SU-DHL-6 (cell line): ENCODE data around the gene RPS6KA3.

Source experiments
- H2AFZ ChIP-seq: fragments of 200-600 bp; sonication (generic); 2 replicates; pipeline ENCODE4 v1.6.1; 2014; ENCODE audit warnings: low read depth, mild to moderate bottlenecking, moderate library complexity, mixed read lengths, antibody characterized with exemption, low read length; ENCODE audit not compliant: severe bottlenecking
- H3F3A ChIP-seq: fragments of 200-600 bp; shearing (Covaris generic); 2 replicates; pipeline ENCODE4 v1.6.0; 2016; ENCODE audit warnings: antibody characterized with exemption, mild to moderate bottlenecking; ENCODE audit not compliant: insufficient read depth
- H3K27ac ChIP-seq: fragments of 200-600 bp; sonication (generic); 2 replicates; pipeline ENCODE4 v1.5.1; 2016; ENCODE audit warnings: low read depth, mild to moderate bottlenecking, low read length, moderate library complexity, mixed read lengths
- H3K27me3 ChIP-seq: fragments of 200-600 bp; sonication (generic), shearing (Covaris generic); 2 replicates; pipeline ENCODE4 v1.6.0; 2014; ENCODE audit warnings: mild to moderate bottlenecking, low read length
- H3K36me3 ChIP-seq: fragments of 200-600 bp; sonication (generic); 2 replicates; pipeline ENCODE4 v1.6.1; 2014; ENCODE audit warnings: mild to moderate bottlenecking, low read length, mixed read lengths
- H3K4me2 ChIP-seq: fragments of 300-600, 200-600 bp; shearing (Covaris generic), sonication (generic); 2 replicates; pipeline ENCODE4 v1.6.0; 2014; ENCODE audit warnings: low read length, low read depth, mild to moderate bottlenecking; ENCODE audit not compliant: poor library complexity, severe bottlenecking
- H3K4me3 ChIP-seq: fragments of 200-600 bp; sonication (generic); 2 replicates; pipeline ENCODE4 v1.5.1; 2014; ENCODE audit warnings: antibody characterized with exemption, low read length, mild to moderate bottlenecking, mixed read lengths; ENCODE audit not compliant: insufficient read depth, poor library complexity, severe bottlenecking
- H3K79me2 ChIP-seq: fragments of 200-600 bp; sonication (generic); 2 replicates; pipeline ENCODE4 v1.6.1; 2014; ENCODE audit warnings: mild to moderate bottlenecking, low read length, moderate library complexity; ENCODE audit not compliant: insufficient read depth
- H3K9ac ChIP-seq: fragments of 200-600 bp; sonication (generic); 2 replicates; pipeline ENCODE4 v1.7.0; 2014; ENCODE audit warnings: mild to moderate bottlenecking, low read length
- H3K9me2 ChIP-seq: fragments of 200-600 bp; sonication (generic); replicated peaks from 2 replicates; pipeline ENCODE4 v1.6.1; 2014; ENCODE audit warnings: low read length; ENCODE audit not compliant: insufficient read depth
- H3K9me3 ChIP-seq: fragments of 200-600 bp; sonication (generic); 2 replicates; pipeline ENCODE4 v1.6.1; 2014; ENCODE audit warnings: low read length, mixed read lengths; ENCODE audit not compliant: insufficient read depth
- H4K20me1 ChIP-seq: fragments of 200-600 bp; sonication (generic); 2 replicates; pipeline ENCODE4 v1.6.1; 2014; ENCODE audit warnings: low read depth, mild to moderate bottlenecking, antibody characterized with exemption, low read length, moderate library complexity, mixed read lengths
- CTCF ChIP-seq: fragments of 200-600 bp; sonication (generic); IDR thresholded peaks from one replicate; pipeline ENCODE4 v1.5.1; 2017; ENCODE audit warnings: antibody characterized with exemption, mild to moderate bottlenecking, low read length, moderate library complexity; ENCODE audit not compliant: insufficient read depth, poor library complexity, severe bottlenecking
- EZH2phosphoT487 ChIP-seq: fragments of 200-600 bp; sonication (generic), shearing (Covaris generic); conservative IDR thresholded peaks from 2 replicates; pipeline ENCODE4 v1.6.1; 2018; ENCODE audit warnings: mild to moderate bottlenecking, antibody characterized with exemption, low read length, moderate library complexity, mixed read lengths

Gene RPS6KA3

GRCh38 chrX:20143111-20143510 lies 123.6 kb downstream of the RPS6KA3 start:
- H3K27ac ChIP-seq: no peak overlapping the region
- 0 out of 2 replicates have a peak, but pooled peaks cover 6% of the 10 kb centered on the region for H3F3A ChIP-seq
- peaks cover 9% of the 10 kb centered on the region; the same call in 1 of the 2 replicates for H4K20me1 ChIP-seq
- no peak for TF ChIP-seq CTCF
- TF ChIP-seq EZH2phosphoT487: no peak
- no peaks in the 10 kb centered on the region for H3K27me3 ChIP-seq
- H3K4me2 ChIP-seq: no peak overlapping the region
- no peak overlapping the region for H3K4me3 ChIP-seq
- H3K79me2 ChIP-seq: peaks cover 33% of the 10 kb centered on the region
- no peak overlapping the region for H3K9ac ChIP-seq
- no peak overlapping the region for H2AFZ ChIP-seq
- H3K36me3 ChIP-seq: 0 out of 2 replicates have a peak, but pooled peaks cover 3% of the 10 kb centered on the region
- H3K9me2 ChIP-seq: no peaks in the 10 kb centered on the region
- no peaks in the 10 kb centered on the region for H3K9me3 ChIP-seq

- peaks cover 34% of the 10 kb centered on the region for H3K79me2 ChIP-seq
- 0 out of 2 replicates have a peak, but pooled peaks cover 6% of the 10 kb centered on the region for H3K36me3 ChIP-seq
- 0 out of 2 replicates have a peak, but pooled peaks cover 6% of the 10 kb centered on the region for H3F3A ChIP-seq
- peak within 1 kb of the TSS; percentile 82 for H3K4me2 ChIP-seq
- no peak for TF ChIP-seq CTCF
- no peak for TF ChIP-seq EZH2phosphoT487
- no peak within 1 kb of the TSS for H2AFZ ChIP-seq
- peak within 1 kb of the TSS; percentile 94 for H3K4me3 ChIP-seq
- H3K9ac ChIP-seq: peak within 1 kb of the TSS; percentile 94
- H3K27ac ChIP-seq: peak within 1 kb of the TSS; percentile 48
- peaks cover 9% of the 10 kb centered on the region; the same call in 1 of the 2 replicates for H4K20me1 ChIP-seq
- no peaks in the 10 kb centered on the region for H3K27me3 ChIP-seq
- H3K9me3 ChIP-seq: no peaks in the 10 kb centered on the region
- no peaks in the 10 kb centered on the region for H3K9me2 ChIP-seq
Observed at GRCh38 chrX:20141281-20142220, 125.2 kb downstream of the RPS6KA3 start, which contains the start of gene EIF1AX. Gene EIF1AX (minus strand): TSS chrX:20141838. CDS start chrX:20141640, 198 bp downstream.

GRCh38 chrX:20140420-20140819 lies 126.3 kb downstream of the RPS6KA3 start:
- Histone ChIP-seq H3K79me2 (peaks cover 38% of the 10 kb centered on the region), H3K4me3 (peak overlapping the region; percentile 94), H3K9me2 (no peaks in the 10 kb centered on the region), H4K20me1 (peaks cover 9% of the 10 kb centered on the region; the same call in 1 of the 2 replicates), H3K27me3 (no peaks in the 10 kb centered on the region), H3K9ac (peak overlapping the region; percentile 94), H3K9me3 (no peaks in the 10 kb centered on the region), H3K27ac (no peak overlapping the region), H3F3A (0 out of 2 replicates have a peak, but pooled peaks cover 6% of the 10 kb centered on the region), H3K36me3 (0 out of 2 replicates have a peak, but pooled peaks cover 7% of the 10 kb centered on the region), H3K4me2 (peak overlapping the region; percentile 82), H2AFZ (no peak overlapping the region)
- TF ChIP-seq EZH2phosphoT487 (no peak), CTCF (no peak)
